Retina (tissue), 1 donor: Measurements from ENCODE around the gene BAHCC1.

Experiments used
- DNase-seq: peaks from one replicate; pipeline ENCODE4 v3.0.0-alpha.2; 2016

BAHCC1 gene

GRCh38 chr17:81428121-81428515 is 32.9 kb downstream of the BAHCC1 start:
- DNase-seq, result no peak

GRCh38 chr17:81428516-81428915 is 33.3 kb downstream of the BAHCC1 start:
- DNase-seq, result no peak

- DNase-seq, result no peak
Measured at GRCh38 chr17:81428948-81429774, 33.9 kb downstream of the BAHCC1 start.

GRCh38 chr17:81429821-81430551 is 34.7 kb downstream of the BAHCC1 start:
- peak; percentile 67 for DNase-seq

DNA sequence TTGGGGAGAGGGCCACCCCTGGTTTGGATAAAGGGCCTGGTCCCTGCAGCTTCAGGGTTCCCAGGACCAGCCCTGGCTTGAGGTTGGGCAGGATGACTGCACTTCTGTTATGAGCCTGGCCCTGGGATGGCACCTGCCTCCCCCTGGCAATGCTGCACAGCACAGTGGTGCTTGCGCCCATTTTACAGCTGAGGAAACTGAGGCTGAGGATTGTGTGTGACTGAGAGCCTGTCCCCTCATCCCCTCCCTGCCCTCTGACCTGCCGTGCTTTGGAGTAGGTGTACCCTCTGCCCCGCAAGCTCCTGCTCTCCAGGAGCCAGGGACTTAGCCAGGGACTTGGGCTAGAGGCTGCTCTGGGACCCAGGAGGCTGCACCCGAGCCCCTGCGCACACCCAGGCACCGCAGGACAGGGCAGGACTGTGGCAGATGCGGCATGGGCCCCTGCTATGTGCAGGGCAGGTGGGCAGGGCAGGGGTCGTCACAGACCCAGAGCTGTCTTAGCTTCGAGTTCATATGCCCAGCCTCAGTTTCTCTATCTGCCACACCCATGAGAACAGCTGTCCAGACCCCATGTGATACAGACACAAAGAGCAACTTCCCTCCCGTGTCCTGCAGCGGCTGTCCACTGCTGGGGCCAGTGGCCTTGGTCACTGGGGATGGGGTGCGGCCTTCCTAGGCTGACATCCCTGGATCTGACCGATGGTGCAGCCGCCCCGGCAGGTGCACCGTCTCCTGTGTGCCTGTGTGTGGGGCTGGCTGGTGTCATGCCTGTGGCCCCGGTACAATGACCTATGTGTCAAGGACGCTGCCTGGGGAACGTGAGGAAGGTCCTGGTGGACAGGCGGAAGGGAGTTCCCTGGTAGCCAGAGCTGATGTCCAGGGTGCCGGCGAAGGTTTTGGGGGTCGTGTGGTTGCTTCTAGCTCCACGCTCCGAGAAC is 36.6 kb downstream of the BAHCC1 start:
- DNase-seq, result no peak

GRCh38 chr17:81432941-81433340 is 37.7 kb downstream of the BAHCC1 start:
- DNase-seq, result no peak

DNA sequence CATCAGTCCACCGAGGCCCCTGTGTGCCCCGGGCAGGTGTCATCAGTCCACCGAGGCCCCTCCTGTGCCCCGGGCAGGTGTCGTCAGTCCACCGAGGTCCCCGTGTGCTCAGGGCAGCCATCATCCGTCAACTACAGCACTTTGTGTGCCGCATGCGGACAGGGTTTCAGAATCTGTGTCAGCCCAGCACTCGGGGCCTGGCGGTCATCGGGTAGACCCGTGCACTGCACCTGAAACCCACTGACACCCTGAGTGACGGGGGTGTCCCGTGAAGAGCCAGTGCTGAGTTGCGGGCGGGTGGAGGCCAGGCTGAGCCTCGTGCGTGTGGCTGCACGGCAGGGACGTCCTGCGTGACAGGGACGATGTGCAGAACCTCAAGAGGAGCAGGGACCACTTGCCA is 38.4 kb downstream of the BAHCC1 start:
- no peak for DNase-seq

GRCh38 chr17:81434072-81434471 is 38.8 kb downstream of the BAHCC1 start:
- no peak for DNase-seq

- DNase-seq, result no peak
Measured at GRCh38 chr17:81434681-81435417, 39.6 kb downstream of the BAHCC1 start.

DNA sequence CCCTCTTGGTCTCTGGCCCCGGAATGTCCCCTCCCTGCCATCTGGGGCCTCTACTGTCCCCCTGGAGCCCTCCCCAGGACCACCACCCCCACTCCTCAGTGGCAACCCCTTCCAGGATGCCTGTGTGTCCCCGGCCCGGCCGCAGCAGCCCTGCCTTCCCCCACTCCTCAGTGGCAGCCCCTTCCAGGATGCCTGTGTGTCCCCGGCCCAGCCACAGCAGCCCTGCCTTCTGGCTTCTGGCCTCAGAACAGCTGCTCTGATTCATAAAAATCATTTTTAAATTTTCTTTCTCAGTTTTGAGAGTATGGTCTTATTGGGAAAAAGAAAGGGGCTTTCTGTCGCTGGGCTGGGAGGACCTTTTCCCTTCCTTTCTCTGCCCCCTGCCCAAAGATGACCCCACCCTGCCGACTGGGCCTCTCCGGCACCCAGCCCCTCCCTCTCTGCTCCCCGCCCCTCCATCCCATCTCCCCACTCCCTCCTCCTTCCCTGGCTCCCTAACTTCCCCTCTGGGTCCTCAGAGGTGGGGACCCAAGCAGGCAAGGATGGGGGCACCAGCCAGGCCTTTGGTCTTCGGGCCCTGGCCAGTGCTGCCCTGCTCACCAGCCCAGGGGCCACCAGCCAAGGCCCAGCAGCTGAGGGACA is 40.5 kb downstream of the BAHCC1 start:
- no peak for DNase-seq

DNA sequence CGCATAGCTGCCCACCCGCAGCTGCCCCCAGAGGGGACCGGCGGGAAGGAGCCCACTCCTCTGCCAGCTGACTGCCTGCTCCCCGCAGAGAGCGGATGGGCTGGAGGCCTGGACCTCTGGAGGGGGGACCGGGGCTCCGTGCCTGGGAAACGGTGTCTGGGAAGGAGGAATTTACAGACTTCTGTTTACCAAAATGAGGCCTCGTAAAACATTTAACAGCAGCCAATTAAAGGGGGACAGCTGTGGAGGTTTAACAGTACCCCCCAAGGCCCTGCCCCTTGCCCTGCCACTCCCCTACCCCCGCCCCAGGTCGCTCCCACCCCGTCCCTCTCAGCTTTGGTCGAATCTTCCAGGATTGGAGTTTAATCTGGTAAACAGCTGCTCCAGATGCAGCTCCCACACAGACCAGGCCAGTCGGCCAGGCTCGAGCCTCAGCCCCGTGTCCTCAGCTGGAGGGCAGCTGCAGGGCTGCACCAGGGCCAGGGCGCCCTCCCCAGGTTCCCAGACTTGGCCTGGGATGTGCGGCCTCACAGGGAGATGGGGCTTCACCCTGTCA is 41.1 kb downstream of the BAHCC1 start:
- no peak for DNase-seq

DNA sequence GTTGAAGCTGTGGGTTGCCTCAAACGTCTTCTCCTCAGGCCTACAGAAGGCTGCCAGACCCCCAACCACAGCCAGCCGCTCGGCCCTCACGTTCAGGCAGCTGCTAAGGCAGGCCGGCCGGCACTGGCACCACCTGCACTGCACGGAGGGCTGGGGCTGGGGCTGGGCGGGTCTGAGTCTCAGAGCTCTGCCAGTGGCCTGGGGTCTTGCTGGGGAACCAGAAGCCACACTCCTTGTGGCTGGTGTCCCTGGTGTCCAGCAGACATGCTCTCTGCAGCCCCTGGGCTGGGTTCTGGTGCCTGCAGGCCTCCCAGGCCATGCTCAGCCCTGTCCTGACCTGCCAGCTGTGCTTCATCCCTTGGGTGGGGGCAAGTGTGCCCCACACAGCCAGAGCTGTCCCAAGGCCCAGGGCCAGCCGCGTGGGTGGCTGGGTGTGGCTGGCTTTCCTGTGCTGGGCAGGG is 42.0 kb downstream of the BAHCC1 start:
- DNase-seq, result no peak

DNA sequence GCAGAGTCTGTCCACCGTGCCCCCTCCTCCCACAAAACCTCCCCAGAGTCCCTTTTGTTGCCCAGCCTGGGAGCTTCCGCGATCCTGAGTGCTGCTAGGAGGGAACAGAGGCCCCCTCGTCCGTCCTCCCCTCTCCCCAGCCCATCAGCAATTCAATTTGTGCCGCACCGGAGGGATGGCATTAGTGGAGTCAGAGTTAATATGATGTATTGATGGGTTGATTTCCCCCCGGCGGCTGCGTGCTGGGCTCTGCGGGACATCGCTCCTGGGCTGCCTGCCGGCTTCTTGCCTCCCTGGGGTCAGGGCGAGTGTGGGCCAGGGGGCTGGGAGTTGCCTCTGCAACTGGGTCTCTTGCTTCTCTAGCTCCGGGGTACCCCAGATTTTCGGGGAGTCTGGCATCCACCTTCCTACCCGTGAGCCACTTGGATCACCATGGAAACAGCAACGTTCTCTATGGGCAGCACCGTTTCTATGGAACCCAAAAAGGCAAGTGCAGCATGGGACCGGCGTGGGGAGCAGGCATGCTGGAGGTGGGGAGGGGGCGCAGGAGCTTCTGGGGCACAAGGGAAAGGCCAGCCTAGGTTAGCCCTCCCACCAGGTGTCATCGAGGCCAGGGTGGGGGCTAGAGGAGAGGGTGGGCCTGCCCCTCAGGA is 42.9 kb downstream of the BAHCC1 start:
- peak; percentile 79 for DNase-seq

DNA sequence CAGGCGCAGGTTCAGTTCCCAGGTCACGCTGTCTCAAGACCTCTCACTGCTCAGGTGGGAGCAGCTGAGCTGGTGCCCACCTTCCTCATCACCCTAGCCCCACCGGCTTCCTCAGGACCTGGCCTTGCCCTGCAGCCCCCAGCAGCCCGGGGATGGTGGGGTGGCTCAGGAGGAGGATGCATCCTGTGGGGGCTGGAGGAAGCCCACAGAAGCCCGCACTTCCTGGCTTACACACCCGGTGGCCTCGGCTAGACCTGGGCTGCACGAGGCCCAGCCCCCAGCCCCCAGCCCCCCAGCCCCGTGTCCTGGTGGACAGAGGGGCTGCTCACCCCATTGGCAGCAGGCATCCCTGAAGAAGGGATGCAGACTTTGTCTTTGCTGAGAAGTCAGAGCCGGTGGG is 43.4 kb downstream of the BAHCC1 start:
- no peak for DNase-seq

DNA sequence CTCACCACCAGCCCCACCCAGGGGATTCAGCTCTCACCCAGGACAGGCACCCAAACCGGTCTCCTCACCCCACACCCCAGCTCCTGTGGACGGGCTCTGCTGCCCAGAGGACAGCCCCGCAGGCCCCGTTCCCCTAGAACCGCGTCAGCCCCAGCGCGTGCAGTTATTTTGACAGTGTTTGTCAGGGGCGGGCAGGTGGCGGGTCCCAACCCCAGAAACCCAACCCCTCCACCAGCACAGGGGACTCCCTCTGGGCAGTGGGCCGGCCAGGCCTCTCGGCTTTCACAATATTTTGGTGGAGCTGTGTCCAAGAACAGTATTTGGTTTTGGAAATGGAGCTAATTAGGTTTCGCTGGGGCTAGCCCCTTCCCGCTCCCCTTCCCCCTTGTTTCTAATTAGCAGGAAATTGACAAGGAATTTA is 44.8 kb downstream of the BAHCC1 start:
- no peak for DNase-seq

DNA sequence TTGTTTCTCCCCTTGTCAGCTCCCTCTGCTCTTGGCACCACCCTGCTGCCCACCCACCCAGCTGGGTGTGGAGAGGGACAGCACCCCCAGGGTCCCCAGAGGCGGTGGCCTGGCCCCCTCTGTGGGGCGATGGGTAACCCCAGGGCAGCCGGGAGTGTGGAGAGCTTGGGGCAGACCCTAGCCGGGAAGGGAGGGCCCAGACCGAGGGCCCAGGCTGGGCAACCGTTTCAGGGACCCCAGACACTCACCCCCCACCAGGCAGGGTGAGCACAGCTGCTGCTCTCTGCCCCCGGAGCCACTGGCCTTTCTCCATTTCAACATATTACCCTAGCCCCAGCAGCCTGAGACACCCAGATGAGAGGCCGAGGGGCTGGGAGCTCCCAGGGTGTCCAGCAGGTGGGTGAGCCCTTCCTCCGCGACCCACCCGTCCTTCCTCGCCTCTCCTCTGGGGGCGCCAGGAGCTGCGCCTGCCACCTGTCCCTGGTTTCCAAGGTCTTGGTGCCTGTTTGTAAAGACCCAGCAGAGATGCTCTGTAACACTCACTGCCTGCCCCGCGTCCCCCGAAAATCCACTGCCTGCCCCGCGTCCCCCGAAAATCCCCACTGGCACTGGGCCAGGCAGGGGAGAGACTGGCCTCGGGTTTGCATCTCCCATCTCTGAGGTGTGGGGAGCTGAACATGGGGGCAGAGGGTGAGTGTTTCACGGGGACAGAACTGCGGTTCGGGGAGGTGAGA is 45.4 kb downstream of the BAHCC1 start:
- DNase-seq, result peak; percentile 74

DNA sequence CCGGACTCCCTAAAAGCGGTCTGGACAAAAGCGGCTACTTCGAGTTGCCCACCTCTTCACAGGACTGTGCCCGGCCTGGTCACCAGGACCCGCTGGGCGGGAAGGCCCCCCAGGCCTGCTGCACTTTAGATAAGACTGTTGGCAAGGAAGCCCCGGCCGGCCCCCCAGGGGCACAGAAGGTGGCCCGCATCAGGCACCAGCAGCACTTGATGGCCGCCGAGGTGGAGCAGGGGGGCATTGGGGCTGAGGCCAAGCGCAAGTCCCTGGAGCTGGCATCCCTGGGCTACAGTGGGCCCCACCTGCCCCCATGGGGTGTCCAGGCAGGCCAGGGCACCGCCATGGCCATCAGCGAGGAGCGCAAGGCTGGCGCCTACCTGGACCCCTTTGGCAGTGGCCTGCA is 47.5 kb downstream of the BAHCC1 start:
- no peak for DNase-seq

DNA sequence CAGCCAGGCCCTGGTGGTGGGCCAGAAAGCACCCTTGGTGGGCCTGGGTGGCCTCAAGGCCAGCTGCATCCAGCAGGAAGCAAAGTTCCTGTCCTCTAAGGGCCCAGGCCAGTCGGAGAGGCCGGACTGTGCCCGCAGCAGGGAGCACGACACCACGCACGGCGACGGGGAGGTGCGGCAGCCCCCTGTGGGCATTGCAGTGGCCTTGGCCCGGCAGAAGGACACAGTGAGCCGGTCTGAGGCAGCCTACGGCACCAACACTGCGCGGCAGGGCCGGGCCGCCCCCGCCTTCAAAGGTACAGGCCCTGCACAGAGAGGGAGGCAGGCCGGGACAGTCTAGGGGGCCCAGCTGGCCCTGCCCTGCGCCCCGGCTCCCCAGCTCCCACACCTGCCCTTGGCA is 48.0 kb downstream of the BAHCC1 start:
- no peak for DNase-seq

GRCh38 chr17:81444610-81445339 is 49.5 kb downstream of the BAHCC1 start:
- no peak for DNase-seq
